Tibial nerve (tissue), 4 donors: ENCODE data around the gene CACNA1I.

Experiments
- EP300 ChIP-seq, 2 donors: sonication (generic); formaldehyde crosslinking; IDR thresholded peaks; one replicate each; pipeline ENCODE4 v1.6.1; 2017; ENCODE audit warnings: antibody characterized with exemption in 2 of 2, mild to moderate bottlenecking in 1 of 2
- POLR2A ChIP-seq, 2 donors: fragments of 450-650 bp; IDR thresholded peaks; one replicate each; pipeline ENCODE4 v1.6.1; 2017; ENCODE audit warnings: antibody characterized with exemption in 2 of 2, mild to moderate bottlenecking in 2 of 2, moderate library complexity in 2 of 2
- TF ChIP-seq, protein P1 (sequence below), 5 experiments: fragments of 200-600 bp in 3 of 5; fragments of 450-650 bp in 2 of 5; sonication (generic) in 3 of 5; IDR thresholded peaks; one replicate each; pipeline ENCODE4 v1.5.1; 2016 to 2019; ENCODE audit warnings: antibody characterized with exemption in 5 of 5, mild to moderate bottlenecking in 3 of 5, moderate library complexity in 2 of 5

DNA sequence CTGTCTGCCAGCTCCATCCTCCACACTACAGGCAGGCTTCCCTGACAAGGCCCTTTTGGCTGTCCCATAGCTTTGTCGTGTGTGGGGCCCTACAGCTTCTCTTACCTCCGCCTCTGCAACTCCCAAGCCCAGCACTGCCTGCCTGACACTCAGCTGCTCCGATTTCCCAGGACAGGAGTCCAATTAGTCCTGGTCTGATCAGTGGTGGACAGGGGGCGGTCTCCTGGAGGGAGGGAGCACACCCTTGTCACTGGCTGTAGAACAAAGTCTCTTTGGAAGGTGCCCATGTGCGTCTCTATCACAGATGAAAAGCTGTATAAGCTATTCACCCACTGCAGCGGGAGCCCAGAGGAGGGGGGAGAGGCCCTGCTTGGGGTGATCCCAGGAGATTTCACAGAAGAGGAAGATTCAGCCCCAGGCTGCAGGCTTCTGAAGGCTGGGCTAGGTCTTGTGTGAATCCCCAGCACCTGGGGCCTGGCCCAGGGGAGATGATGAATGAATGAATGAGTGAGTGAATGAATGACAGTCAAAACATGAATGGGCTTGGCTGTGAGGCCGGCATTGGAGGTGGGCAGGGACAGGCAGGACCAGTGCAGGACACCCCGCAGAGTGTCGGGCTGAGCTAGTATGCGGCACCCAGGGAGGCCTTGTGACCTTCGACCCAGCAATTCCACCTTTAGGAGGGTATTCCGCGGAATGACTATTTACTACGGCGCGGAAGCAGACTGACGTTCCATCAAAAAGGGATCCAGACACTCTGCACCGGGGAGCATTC is 142.4 kb downstream of the CACNA1I start:
- TF ChIP-seq, protein P1, sequence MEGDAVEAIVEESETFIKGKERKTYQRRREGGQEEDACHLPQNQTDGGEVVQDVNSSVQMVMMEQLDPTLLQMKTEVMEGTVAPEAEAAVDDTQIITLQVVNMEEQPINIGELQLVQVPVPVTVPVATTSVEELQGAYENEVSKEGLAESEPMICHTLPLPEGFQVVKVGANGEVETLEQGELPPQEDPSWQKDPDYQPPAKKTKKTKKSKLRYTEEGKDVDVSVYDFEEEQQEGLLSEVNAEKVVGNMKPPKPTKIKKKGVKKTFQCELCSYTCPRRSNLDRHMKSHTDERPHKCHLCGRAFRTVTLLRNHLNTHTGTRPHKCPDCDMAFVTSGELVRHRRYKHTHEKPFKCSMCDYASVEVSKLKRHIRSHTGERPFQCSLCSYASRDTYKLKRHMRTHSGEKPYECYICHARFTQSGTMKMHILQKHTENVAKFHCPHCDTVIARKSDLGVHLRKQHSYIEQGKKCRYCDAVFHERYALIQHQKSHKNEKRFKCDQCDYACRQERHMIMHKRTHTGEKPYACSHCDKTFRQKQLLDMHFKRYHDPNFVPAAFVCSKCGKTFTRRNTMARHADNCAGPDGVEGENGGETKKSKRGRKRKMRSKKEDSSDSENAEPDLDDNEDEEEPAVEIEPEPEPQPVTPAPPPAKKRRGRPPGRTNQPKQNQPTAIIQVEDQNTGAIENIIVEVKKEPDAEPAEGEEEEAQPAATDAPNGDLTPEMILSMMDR (IDR thresholded peaks at IDR 0.05) = no peak
- TF ChIP-seq POLR2A (IDR thresholded peaks at IDR 0.05) (no peak), EP300 (IDR thresholded peaks at IDR 0.05) (no peak)
